GM12892 (cell line): ENCODE measurements around the gene UCK2.
A peak's percentile ranks its signal among the peaks of the same experiment; 100 is the strongest.

ENCODE experiments used
- DNase-seq: peaks from one replicate; pipeline ENCODE4 v3.0.0; 2011; ENCODE audit not compliant: insufficient read length
- FAIRE-seq: peaks from 2 replicates; lab custom pipeline; 2011; peaks lifted over from hg19 to GRCh38; lab: Jason Lieb, UNC
- POLR2A ChIP-seq: IDR thresholded peaks from 2 replicates; pipeline ENCODE4 v1.6.1; 2011; ENCODE audit warnings: low read depth, low read length, control low read depth
- POLR2AphosphoS5 ChIP-seq: IDR thresholded peaks from 2 replicates; pipeline ENCODE4 v1.6.1; 2011; ENCODE audit warnings: low read depth, low read length, control low read depth
- TAF1 ChIP-seq: IDR thresholded peaks from 2 replicates; pipeline ENCODE4 v1.6.1; 2011; ENCODE audit warnings: low read depth, mild to moderate bottlenecking, control low read depth, low read length, borderline replicate concordance

Gene UCK2

DNA sequence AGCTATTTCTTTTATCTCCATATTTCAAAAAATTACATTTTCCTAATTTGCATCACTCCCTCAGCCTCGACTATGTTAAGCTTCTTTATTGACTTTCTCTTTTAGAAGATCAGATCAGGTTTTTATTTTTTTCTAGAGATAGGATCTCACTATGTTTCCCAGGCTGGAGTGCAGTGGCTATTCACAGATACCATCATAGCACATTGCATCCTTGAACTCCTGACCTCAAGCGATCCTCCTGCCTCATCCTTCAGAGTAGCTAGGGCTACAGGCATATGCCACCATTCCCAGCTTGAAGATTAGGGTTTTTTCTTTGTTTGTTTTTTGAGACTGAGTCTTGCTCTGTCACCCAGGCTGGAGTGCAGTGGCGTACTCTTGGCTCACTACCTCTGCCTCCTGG, 20.1 kb downstream of the UCK2 start:
- DNase-seq (no peak), FAIRE-seq (no peak)
- no peak for TF ChIP-seq POLR2AphosphoS5
- no peak for TF ChIP-seq POLR2A
- no peak for TF ChIP-seq TAF1

GRCh38 chr1:165849353-165850133, 22.1 kb downstream of the UCK2 start:
- DNase-seq: no peak
- TF ChIP-seq TAF1: no peak
- 0 out of 2 replicates have a peak, but pooled peaks have one; percentile 16 for TF ChIP-seq POLR2A
- TF ChIP-seq POLR2AphosphoS5: no peak
- FAIRE-seq: no peak

- TF ChIP-seq POLR2A (no peak), POLR2AphosphoS5 (no peak), TAF1 (no peak)
- FAIRE-seq: peak; percentile 67
- peak; percentile 42 for DNase-seq
Measured at GRCh38 chr1:165851034-165851658, 23.7 kb downstream of the UCK2 start.

- DNase-seq: no peak
- no peak for FAIRE-seq
- TF ChIP-seq POLR2A: no peak
- TF ChIP-seq TAF1: no peak
- no peak for TF ChIP-seq POLR2AphosphoS5
Measured at GRCh38 chr1:165852871-165853270, 25.5 kb downstream of the UCK2 start.

GRCh38 chr1:165853528-165854075, 26.2 kb downstream of the UCK2 start:
- TF ChIP-seq TAF1 (no peak), POLR2AphosphoS5 (no peak)
- no peak for FAIRE-seq
- no peak for DNase-seq

DNA sequence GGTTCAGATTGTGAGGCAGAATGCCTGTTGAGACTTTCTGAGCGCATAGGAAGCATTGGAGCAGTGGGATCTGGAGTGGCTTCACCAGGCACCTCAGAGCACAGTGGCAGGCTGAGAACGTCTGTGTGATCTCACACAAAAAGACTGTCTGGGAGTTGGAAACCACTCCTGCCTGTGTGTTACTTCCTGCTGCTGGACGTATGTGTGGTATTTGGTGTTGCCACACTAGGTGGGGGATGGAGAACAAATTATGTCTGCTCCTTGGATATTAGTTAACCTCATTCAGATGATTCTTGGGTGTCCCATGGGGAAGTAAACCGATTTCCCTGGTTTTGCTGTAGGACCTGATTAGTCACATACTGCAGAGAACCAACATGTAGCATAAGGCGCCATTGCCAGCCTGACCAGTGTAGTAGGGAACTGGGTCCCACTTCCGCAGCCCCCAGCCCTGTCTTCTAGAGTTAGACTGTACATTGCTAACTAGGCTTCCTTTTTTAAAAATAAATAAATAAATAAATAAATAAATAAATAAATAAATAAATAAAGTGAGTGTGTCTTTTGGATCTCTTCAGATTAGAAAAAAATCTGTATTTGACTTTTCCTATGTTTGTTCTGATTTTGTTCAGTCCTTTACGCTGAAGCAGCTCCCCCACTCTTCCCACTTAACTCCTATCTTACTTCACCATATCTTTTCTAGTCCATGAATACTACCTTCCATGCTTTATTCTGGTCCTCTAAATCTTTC, 26.9 kb downstream of the UCK2 start:
- no peak for TF ChIP-seq TAF1
- TF ChIP-seq POLR2A: no peak
- TF ChIP-seq POLR2AphosphoS5: no peak
- FAIRE-seq (no peak), DNase-seq (no peak)

GRCh38 chr1:165855010-165855838, 27.8 kb downstream of the UCK2 start:
- no peak for TF ChIP-seq POLR2A
- TF ChIP-seq TAF1: no peak
- TF ChIP-seq POLR2AphosphoS5: no peak
- no peak for DNase-seq
- FAIRE-seq: no peak

- DNase-seq (no peak), FAIRE-seq (no peak)
- no peak for TF ChIP-seq TAF1
- no peak for TF ChIP-seq POLR2AphosphoS5
Measured at GRCh38 chr1:165856021-165856420, 28.6 kb downstream of the UCK2 start.

GRCh38 chr1:165856606-165857005, 29.2 kb downstream of the UCK2 start:
- no peak for DNase-seq
- TF ChIP-seq POLR2AphosphoS5 (no peak), POLR2A (no peak), TAF1 (no peak)
- FAIRE-seq: no peak

- DNase-seq: no peak
- TF ChIP-seq POLR2AphosphoS5: no peak
- no peak for TF ChIP-seq POLR2A
- TF ChIP-seq TAF1: no peak
- FAIRE-seq: no peak
Measured at GRCh38 chr1:165857046-165857801, 29.8 kb downstream of the UCK2 start.
